SH-SY5Y (cell line): Measurements from ENCODE around the gene USP4.

Experiments
- GATA2 ChIP-seq: IDR thresholded peaks from 2 replicates; pipeline ENCODE4 v1.6.1; 2011; ENCODE audit warnings: mild to moderate bottlenecking, low read depth, low read length
- GATA3 ChIP-seq: IDR thresholded peaks from 2 replicates; pipeline ENCODE4 v1.6.1; 2011; ENCODE audit warnings: low read depth, mild to moderate bottlenecking, low read length, moderate library complexity

- no peak for TF ChIP-seq GATA2
- no peak for TF ChIP-seq GATA3
Observed at GRCh38 chr3:49255718-49256511, 83.9 kb downstream of the USP4 start.
